Measurements from ENCODE around the gene DIPK1B.

Gene DIPK1B

GRCh38 chr9:136673088-136673974, 39.0 kb upstream of the DIPK1B start:
- DNase-seq (ENCODE audit: low read depth) = no peak

GRCh38 chr9:136673975-136674785, 38.2 kb upstream of the DIPK1B start:
- no peak for DNase-seq (ENCODE audit: low read depth)

- DNase-seq (ENCODE audit: low read depth) = no peak
These were observed 37.5 kb upstream of the DIPK1B start for GRCh38 chr9:136674786-136675349.

GRCh38 chr9:136675477-136676296, 36.7 kb upstream of the DIPK1B start:
- no peak for DNase-seq (ENCODE audit: low read depth)

GRCh38 chr9:136676297-136676794, 36.0 kb upstream of the DIPK1B start:
- DNase-seq (ENCODE audit: low read depth) = no peak

GRCh38 chr9:136676920-136677686, 35.3 kb upstream of the DIPK1B start:
- no peak for DNase-seq (ENCODE audit: low read depth)

- no peak for DNase-seq (ENCODE audit: low read depth)
These were observed 34.3 kb upstream of the DIPK1B start for GRCh38 chr9:136678034-136678433.

- DNase-seq (ENCODE audit: low read depth) = no peak
These were observed 33.7 kb upstream of the DIPK1B start for GRCh38 chr9:136678624-136679023.

- no peak for DNase-seq (ENCODE audit: low read depth)
These were observed 32.9 kb upstream of the DIPK1B start for GRCh38 chr9:136679431-136679941.

GRCh38 chr9:136681029-136681428, 31.3 kb upstream of the DIPK1B start:
- DNase-seq (ENCODE audit: low read depth) = no peak

GRCh38 chr9:136681945-136682699, 30.2 kb upstream of the DIPK1B start:
- DNase-seq (ENCODE audit: low read depth) = no peak

- no peak for DNase-seq (ENCODE audit: low read depth)
These were observed 29.7 kb upstream of the DIPK1B start for GRCh38 chr9:136682710-136683109.

GRCh38 chr9:136683173-136683745, 29.1 kb upstream of the DIPK1B start:
- DNase-seq (ENCODE audit: low read depth) = no peak

GRCh38 chr9:136683755-136684154, 28.6 kb upstream of the DIPK1B start:
- DNase-seq (ENCODE audit: low read depth) = no peak

GRCh38 chr9:136684339-136684738, 28.0 kb upstream of the DIPK1B start:
- no peak for DNase-seq (ENCODE audit: low read depth)

- no peak for DNase-seq (ENCODE audit: low read depth)
These were observed 27.6 kb upstream of the DIPK1B start for GRCh38 chr9:136684799-136685198.

- no peak for DNase-seq (ENCODE audit: low read depth)
These were observed 27.2 kb upstream of the DIPK1B start for GRCh38 chr9:136685216-136685615.

GRCh38 chr9:136685790-136686533, 26.4 kb upstream of the DIPK1B start:
- no peak for DNase-seq (ENCODE audit: low read depth)

GRCh38 chr9:136686534-136686793, 25.9 kb upstream of the DIPK1B start:
- DNase-seq (ENCODE audit: low read depth) = no peak
